PFSK-1 (cell line): ENCODE data around the gene FXYD4.

ENCODE experiments used
- FOXP2 ChIP-seq: optimal IDR thresholded peaks from 2 replicates; pipeline ENCODE3; 2011; ENCODE audit warnings: borderline replicate concordance, control low read depth, inconsistent platforms; ENCODE audit not compliant: insufficient read depth; ENCODE audit errors: extremely low read length, extremely low read depth
- POLR2AphosphoS5 ChIP-seq: IDR thresholded peaks from 2 replicates; pipeline ENCODE4 v1.6.1; 2012; ENCODE audit warnings: low read depth, mild to moderate bottlenecking, control low read depth, low read length, moderate library complexity
- REST ChIP-seq, 2 experiments: IDR thresholded peaks; 2 replicates each; pipeline versions ENCODE4 v1.6.1 to v1.8.0; 2011 to 2012; ENCODE audit warnings: low read depth in 2 of 2, low read length in 2 of 2, control low read depth in 1 of 2, inconsistent platforms in 1 of 2, mild to moderate bottlenecking in 1 of 2, moderate library complexity in 1 of 2; ENCODE audit not compliant: insufficient read depth in 1 of 2
- SIN3A ChIP-seq: IDR thresholded peaks from 2 replicates; pipeline ENCODE4 v1.6.1; 2012; ENCODE audit warnings: mild to moderate bottlenecking, low read length, moderate library complexity, borderline replicate concordance; ENCODE audit not compliant: insufficient read depth
- TAF1 ChIP-seq: IDR thresholded peaks from 2 replicates; pipeline ENCODE4 v1.6.1; 2012; ENCODE audit warnings: low read length, control low read depth, borderline replicate concordance; ENCODE audit not compliant: insufficient read depth

The FXYD4 gene

DNA sequence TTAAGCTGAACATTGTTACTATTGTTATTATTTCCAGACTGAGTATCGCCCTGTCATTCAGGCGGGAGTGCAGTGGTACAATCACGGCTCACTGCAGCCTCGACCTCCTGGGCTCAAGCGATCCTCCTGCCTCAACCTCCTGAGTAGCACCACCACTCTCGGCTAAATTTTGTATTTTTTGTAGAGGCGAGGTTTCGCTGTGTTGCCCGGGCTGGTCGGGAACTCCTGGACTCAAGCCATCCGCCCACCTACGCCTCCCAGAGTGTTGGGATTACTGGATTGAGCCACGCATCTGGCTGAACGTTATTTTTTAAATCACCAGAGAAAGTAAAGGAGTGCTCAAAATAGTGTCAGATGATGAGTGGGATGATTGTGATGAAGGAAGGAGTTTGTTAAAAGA lies 38.9 kb downstream of the FXYD4 start:
- TF ChIP-seq SIN3A (no peak), TAF1 (no peak), FOXP2 (no peak), REST (IDR thresholded peaks at IDR 0.05; ENCODE audit: insufficient read depth in 1 of 2, low read depth in 2 of 2, low read length in 2 of 2) (no peak), POLR2AphosphoS5 (no peak)

GRCh38 chr10:43411536-43411935 lies 40.1 kb downstream of the FXYD4 start:
- no peak for TF ChIP-seq REST (IDR thresholded peaks at IDR 0.05; ENCODE audit: insufficient read depth in 1 of 2, low read depth in 2 of 2, low read length in 2 of 2)

- TF ChIP-seq SIN3A (no peak), FOXP2 (no peak), REST (IDR thresholded peaks at IDR 0.05; ENCODE audit: insufficient read depth in 1 of 2, low read depth in 2 of 2, low read length in 2 of 2) (no peak), TAF1 (no peak), POLR2AphosphoS5 (no peak)
Observed at GRCh38 chr10:43415544-43415943, 44.1 kb downstream of the FXYD4 start.

DNA sequence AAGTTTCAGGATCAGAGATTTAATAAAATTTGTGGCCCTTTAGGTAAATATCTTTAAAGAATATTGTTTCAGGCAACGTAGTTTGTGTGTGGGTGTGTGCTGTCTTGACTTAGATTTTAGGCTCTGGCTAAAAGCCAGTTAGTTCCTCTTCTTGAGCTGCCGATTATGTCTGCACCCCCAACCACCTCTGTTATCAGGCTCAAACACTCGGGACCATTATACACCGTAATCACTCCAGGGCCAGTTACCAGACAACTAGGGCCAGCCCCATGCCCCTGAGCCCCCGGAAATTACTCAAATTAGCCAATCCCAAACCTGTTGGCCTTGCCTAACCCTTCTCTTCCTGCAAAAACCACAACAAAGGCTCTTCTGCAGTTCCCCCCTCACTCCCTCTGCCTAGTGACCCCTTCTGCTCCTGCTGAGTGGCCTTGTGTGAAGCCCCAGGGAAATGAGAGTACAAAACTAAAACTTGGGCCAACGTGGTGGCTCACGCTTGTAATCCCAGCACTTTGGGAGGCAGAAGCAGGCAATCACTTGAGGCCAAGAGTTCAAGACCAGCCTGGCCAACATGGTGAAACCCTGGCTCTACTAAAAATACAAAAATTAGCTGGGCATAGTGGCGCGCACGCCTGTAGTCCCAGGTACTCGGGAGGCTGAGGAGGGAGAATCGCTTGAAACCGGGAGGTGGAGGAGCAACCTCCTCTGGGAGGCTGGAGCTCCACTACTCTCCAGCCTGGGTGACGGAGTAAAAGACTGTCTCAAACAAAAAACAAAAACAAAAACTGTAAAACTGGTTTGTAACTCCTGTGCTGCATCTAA lies 46.7 kb downstream of the FXYD4 start:
- TF ChIP-seq SIN3A: no peak
- TF ChIP-seq TAF1: no peak
- TF ChIP-seq REST (IDR thresholded peaks at IDR 0.05; ENCODE audit: insufficient read depth in 1 of 2, low read depth in 2 of 2, low read length in 2 of 2): no peak
- TF ChIP-seq POLR2AphosphoS5: no peak
- no peak for TF ChIP-seq FOXP2

DNA sequence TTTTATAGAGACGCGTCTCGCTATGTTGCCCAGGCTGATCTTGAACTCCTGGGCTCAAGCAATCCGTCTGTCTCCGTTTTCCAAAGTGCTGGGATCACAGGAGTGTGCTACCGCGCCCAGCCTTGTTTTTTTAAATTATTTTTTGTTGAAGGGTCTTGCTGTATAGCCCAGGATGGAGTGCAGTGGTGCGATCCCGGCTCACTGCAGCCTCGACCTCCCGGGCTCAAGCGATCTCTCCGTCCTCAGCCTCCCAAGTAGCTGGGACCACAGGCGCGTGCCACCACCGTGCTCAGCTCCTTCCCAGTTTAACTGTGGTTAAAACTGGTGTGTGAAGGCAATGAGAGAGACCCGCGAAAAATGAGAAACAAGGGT lies 48.5 kb downstream of the FXYD4 start:
- TF ChIP-seq REST (IDR thresholded peaks at IDR 0.05; ENCODE audit: insufficient read depth in 1 of 2, low read depth in 2 of 2, low read length in 2 of 2) (no peak), SIN3A (no peak), POLR2AphosphoS5 (no peak), TAF1 (no peak), FOXP2 (no peak)
